Activated CD4-positive, alpha-beta T cell treated with anti-CD3 and anti-CD28 coated beads, Interleukin-2, amount 50 U/mL, for 1 hour (primary cell): ENCODE results near the gene FGF12.

Experiments used
- DNase-seq: peaks from one replicate; pipeline ENCODE4 v3.0.0-alpha.2; 2020

FGF12 gene

GRCh38 chr3:192170659-192171058, 556.7 kb downstream of the FGF12 start:
- DNase-seq = no peak

GRCh38 chr3:192170031-192170430, 557.3 kb downstream of the FGF12 start:
- DNase-seq = no peak

- DNase-seq = no peak
These were observed 557.9 kb downstream of the FGF12 start for GRCh38 chr3:192169332-192169915.

DNA sequence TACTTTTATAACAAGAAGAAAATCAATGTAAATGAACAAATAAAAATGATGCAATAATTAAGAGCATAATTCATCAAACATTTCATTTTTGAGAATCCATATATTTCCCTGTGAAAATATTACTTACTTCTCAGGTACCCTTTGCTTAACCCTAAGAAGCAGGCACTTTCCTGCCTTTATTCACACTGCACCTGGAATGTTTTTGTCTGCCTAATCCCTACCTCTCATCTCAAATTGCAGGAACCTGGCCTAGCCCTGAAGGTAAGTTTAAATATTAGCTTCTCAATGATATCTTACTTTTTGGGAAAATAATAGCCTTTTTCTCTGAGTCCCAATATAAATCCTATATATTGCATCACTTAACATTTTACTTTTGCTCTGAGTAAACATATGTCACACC, 559.1 kb downstream of the FGF12 start:
- no peak for DNase-seq

DNA sequence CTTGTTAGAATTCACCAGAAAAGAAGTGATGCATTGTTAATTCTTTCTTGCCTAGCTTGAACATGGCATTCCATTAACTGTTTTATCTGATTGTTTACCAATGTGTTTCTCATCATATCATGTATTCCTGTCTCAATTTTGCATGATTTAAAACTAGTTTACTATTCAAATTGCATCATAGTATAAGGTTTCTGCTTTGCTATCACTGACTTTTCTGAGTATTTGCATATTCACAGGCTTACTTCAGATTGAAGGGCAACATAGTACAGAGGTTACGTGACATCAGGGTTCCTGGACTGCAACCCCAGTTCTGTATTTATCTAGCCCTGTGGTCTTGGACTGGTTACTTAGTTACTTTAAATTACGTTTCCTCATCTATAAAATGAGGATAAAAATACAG, 561.8 kb downstream of the FGF12 start:
- no peak for DNase-seq

- no peak for DNase-seq
These were observed 565.7 kb downstream of the FGF12 start for GRCh38 chr3:192161661-192162060.

- no peak for DNase-seq
These were observed 571.0 kb downstream of the FGF12 start for GRCh38 chr3:192156382-192156781.

DNA sequence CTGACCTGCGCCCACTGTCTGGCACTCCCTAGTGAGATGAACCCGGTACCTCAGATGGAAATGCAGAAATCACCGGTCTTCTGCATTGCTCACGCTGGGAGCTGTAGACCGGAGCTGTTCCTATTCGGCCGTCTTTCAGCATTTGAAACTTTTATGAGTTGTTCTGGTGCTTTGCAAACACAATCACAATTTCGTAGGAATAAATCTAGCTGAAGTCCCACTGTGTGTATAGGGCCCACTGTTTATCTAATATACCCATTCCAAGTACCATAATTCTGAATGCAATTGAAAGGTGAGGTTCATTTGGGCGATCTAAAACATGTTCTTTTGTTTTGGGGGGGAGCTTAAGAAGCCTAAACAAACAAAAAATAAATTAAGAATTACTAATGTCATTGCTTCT, 572.1 kb downstream of the FGF12 start:
- no peak for DNase-seq

GRCh38 chr3:192133271-192133670, 594.1 kb downstream of the FGF12 start:
- DNase-seq = no peak

GRCh38 chr3:192130534-192131132, 596.7 kb downstream of the FGF12 start:
- DNase-seq = no peak

DNA sequence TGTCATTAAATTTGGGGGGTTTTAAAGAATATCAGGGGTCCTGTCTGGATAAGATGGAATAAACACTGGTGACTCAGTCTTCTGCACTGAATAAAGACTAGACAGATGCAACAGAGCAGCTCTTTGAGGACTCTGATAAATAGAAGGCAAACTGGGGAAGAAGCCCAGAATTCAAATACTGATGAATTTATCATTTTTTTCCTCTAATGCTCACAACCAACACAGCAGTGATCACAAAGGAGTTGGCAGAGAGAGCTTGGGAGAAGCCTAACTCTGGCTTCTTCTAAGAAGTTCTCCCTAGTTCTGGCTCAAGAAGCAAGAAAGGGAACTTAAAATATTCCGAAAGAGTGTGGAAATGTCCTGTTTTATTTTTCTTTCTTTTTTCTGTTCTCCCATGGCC, 597.8 kb downstream of the FGF12 start:
- DNase-seq = no peak

- no peak for DNase-seq
These were observed 598.4 kb downstream of the FGF12 start for GRCh38 chr3:192128922-192129321.

DNA sequence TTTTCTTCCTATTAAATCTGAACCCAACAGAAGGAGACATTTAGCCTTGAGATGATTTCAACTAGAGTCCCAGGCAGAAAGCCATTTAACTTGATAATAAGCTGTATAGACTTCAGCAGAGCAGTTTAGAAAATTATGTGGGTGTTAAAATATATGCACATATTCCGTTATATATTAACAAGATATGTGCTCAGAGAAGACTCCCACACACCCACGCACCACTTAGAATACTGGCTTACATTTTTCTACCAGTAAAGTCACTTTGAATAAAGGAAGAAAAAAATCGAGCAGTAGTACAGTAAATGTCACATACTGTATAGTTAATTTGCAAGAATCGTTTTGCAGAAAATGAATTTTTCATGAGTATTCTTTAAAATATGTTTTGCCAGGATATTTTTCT, 599.3 kb downstream of the FGF12 start:
- no peak for DNase-seq

DNA sequence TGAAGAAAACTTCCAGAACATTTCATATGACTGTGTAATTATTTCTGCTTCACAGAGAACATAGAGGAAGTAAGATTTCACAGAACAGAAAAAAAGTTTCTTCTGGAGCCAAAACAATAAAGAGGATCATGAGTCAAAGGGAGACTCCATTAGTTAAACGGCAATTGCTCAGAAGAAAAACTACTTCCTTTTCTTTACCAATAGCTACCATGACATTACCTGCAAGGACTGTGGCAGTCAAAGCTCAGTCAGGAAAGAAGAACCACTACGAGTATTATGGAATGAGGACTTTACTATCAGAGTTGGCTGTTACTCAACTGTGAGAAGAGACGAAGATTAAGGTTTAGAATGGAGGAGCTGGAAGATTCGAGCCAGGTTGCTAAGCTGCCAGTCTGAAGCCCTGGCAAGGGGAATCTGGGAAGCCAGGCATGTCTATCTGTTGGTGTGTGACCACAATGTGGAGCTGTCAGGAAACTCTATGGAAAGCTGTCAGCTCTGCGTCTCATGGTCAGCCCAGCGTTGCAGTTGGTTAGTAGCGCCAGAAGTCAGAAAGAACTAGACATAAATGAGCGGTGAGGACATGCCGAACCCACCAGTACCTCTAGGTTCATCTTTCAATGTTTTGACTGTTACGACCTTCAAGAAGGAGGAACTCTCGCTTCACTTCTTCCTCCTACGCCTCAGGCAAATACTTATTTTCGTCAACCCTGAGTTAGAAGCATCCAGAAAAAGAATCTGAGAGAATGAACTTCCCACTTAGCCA, 604.3 kb downstream of the FGF12 start:
- no peak for DNase-seq

GRCh38 chr3:192121923-192122322, 605.4 kb downstream of the FGF12 start:
- no peak for DNase-seq

DNA sequence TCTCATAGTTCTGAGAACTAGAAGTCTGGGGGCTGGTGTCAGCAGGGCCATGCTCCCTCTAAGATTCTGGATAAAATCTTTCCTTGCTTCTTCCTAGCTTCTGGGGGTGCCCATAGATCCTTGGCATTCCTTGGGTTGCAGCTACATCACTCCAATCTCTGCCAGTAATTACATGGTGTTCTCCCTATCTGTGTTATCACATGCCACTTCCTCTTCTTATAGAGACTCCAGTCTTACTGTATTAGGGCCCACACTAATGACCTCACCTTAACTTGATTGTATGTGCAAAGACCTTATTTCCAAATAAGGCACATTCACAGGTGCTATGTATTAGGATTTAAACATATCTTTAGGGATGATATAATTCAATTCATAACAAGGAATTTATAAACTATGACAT, 618.5 kb downstream of the FGF12 start:
- DNase-seq = no peak

DNA sequence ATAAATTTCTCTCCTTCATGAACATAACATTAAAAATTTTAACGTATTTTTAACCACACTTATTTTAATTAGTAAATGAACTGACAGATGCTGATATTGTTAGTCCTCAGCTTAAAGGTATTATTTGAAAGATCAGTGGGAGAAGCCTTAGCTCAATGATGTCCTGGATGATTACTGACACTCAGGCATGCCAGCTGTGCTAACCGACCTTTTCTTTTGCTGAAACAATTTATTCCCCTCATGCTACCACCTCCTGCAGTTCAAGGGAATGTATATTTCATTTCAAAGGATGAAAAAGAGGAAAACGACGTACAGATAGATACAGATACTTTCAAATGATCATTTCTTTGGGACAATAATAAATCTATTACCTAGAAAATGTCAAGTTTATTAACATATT, 620.8 kb downstream of the FGF12 start:
- DNase-seq = no peak

- no peak for DNase-seq
These were observed 634.8 kb downstream of the FGF12 start for GRCh38 chr3:192092388-192093005.

DNA sequence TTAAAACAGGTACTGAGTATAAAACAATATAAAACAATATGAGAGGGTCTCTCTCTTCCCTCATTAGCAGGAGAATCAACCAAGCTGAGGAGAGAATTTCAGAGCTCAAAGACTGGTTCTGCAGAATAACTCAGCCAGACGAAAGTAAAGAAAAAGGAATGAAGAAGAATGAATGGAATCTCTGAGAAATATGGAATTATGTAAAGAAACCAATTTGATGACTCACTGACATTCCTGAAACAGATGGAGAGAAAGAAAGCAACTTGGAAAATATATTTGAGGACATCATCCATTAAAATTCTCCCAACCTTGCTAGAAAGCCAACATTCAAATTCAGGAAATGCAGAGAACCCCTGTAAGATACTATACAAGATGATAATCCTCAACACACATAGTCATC, 635.5 kb downstream of the FGF12 start:
- no peak for DNase-seq

GRCh38 chr3:192090586-192090985, 636.8 kb downstream of the FGF12 start:
- DNase-seq = no peak
